HEK293T (cell line): Measurements from ENCODE around the gene KRTAP2-2.

Source experiments
- ARNT ChIP-seq: fragments of 450-650 bp; IDR thresholded peaks from 2 replicates; pipeline ENCODE4 v1.6.1; 2017; ENCODE audit warnings: mild to moderate bottlenecking
- BHLHE40 ChIP-seq: fragments of 450-650 bp; IDR thresholded peaks from 2 replicates; pipeline ENCODE4 v1.6.1; 2016; ENCODE audit warnings: mild to moderate bottlenecking, moderate library complexity, borderline replicate concordance
- CTBP1 ChIP-seq: fragments of 450-650 bp; IDR thresholded peaks from 2 replicates; pipeline ENCODE4 v1.6.1; 2016; ENCODE audit warnings: borderline replicate concordance
- ELF4 ChIP-seq: fragments of 450-650 bp; IDR thresholded peaks from 2 replicates; pipeline ENCODE4 v1.6.1; 2017; ENCODE audit warnings: antibody characterized with exemption
- FOXK2 ChIP-seq: fragments of 450-650 bp; IDR thresholded peaks from 2 replicates; pipeline ENCODE4 v1.6.1; 2016; ENCODE audit warnings: mild to moderate bottlenecking
- FOXM1 ChIP-seq: fragments of 450-650 bp; IDR thresholded peaks from 2 replicates; pipeline ENCODE4 v1.6.1; 2017; ENCODE audit warnings: mild to moderate bottlenecking, borderline replicate concordance
- LEF1 ChIP-seq: fragments of 450-650 bp; IDR thresholded peaks from 2 replicates; pipeline ENCODE4 v1.6.1; 2017; ENCODE audit warnings: mild to moderate bottlenecking, borderline replicate concordance
- NFRKB ChIP-seq: fragments of 450-650 bp; IDR thresholded peaks from 2 replicates; pipeline ENCODE4 v1.6.1; 2016; ENCODE audit warnings: mild to moderate bottlenecking, moderate library complexity
- SP1 ChIP-seq: fragments of 450-650 bp; IDR thresholded peaks from 2 replicates; pipeline ENCODE4 v1.6.1; 2017
- ZNF384 ChIP-seq: fragments of 450-650 bp; IDR thresholded peaks from 2 replicates; pipeline ENCODE4 v1.6.1; 2016

DNA sequence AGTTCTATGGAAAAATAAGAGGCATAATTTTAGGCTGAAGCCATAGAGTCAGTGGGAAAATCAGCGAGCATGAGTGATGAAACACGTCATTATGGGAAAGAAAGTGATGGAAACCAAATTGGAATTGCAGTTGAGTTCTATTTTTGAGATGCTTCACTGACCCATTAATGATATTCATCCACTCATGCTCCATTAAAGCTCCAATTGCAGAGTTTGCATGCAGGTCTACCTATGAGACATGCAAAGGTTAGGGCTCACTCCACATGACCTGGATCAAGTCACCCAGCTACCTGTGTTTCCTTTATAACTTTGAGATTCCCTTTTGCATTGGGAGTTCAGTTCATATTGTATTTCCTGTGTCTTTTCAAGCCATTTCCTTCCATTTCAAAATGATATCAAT lies 18.6 kb upstream of the KRTAP2-2 start:
- TF ChIP-seq BHLHE40, result no peak
- no peak for TF ChIP-seq CTBP1
- TF ChIP-seq ARNT, result no peak
- TF ChIP-seq ZNF384, result no peak
- TF ChIP-seq ELF4, result no peak
- TF ChIP-seq NFRKB, result no peak
- no peak for TF ChIP-seq SP1
- no peak for TF ChIP-seq FOXK2
- TF ChIP-seq LEF1, result no peak
- no peak for TF ChIP-seq FOXM1
